Measurements from ENCODE around the gene KRTAP12-1. TPM values are rescaled to one million over a fixed set of nuclear protein-coding genes. Genes with fewer than 3 reads are reported as not detected.

KRTAP12-1 gene
- total and polyA plus RNA-seq, 2 experiments from 2014 or later, result not detected

DNA sequence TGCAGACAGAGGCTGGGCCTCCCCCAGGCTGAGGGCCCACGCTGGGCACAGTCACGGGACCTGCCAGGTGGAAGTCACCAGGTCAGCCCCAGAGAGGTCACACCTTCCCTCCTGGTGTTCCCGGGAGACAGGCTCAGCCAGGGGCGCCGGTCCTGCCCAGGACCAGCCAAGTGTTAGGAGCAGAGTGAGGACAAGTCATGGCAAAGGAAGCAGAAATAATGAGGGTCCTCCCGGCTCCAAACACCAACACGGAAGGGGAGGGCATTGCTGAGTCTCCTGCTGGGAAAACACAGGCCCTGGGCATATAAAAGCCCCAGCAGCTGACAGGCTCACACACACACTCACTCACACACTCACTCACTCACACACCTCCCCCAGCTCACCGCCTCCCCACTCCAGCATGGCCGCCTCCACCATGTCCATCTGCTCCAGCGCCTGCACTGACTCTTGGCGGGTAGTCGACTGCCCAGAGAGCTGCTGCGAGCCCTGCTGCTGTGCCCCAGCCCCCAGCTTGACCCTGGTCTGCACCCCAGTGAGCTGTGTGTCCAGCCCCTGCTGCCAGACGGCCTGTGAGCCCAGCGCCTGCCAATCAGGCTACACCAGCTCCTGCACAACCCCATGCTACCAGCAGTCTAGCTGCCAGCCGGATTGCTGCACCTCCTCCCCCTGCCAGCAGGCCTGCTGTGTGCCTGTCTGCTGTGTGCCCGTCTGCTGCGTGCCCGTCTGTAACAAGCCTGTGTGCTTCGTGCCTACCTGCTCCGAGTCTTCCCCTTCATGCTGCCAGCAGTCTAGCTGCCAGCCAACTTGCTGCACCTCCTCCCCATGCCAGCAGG, 44.7 kb downstream of the KRTAP12-1 start, which contains the start of gene KRTAP10-10:
Gene KRTAP10-10 (plus strand): TSS at position 339 of the 833 bp plus-strand sequence. CDS start 62 bp downstream, at position 401.
- no peak for DNase-seq (ENCODE audit: low spot score)
- Histone ChIP-seq H3K4me2 (no peak within 1 kb of the TSS), H3K79me2 (no peaks in the 10 kb centered on the region), H3K9me2 (replicated peaks; ENCODE audit: insufficient read depth) (no peaks in the 10 kb centered on the region), H4K20me1 (ENCODE audit: insufficient read depth, poor library complexity, severe bottlenecking) (no peaks in the 10 kb centered on the region), H3K9me3 (ENCODE audit: low read depth) (no peaks in the 10 kb centered on the region), H3K36me3 (replicated peaks; ENCODE audit: insufficient read depth, low read depth) (no peaks in the 10 kb centered on the region), H3K4me1 (ENCODE audit: insufficient read depth) (no peaks in the 10 kb centered on the region), H3K27ac (no peak within 1 kb of the TSS), H3K27me3 (no peaks in the 10 kb centered on the region), H3K4me3 (no peak within 1 kb of the TSS), H2AFZ (no peak within 1 kb of the TSS)
- 83% methylated on average over 19 of the region's 21 CpGs for WGBS (ENCODE audit: low lambda C conversion rate, missing lambda C conversion rate)
- TF ChIP-seq EZH2 (IDR thresholded peaks at IDR 0.05; ENCODE audit: borderline replicate concordance) (no peak), EZH2phosphoT487 (IDR thresholded peaks at IDR 0.05; ENCODE audit: low read depth, severe bottlenecking, unreplicated experiment) (no peak)
- TF ChIP-seq, protein P1, sequence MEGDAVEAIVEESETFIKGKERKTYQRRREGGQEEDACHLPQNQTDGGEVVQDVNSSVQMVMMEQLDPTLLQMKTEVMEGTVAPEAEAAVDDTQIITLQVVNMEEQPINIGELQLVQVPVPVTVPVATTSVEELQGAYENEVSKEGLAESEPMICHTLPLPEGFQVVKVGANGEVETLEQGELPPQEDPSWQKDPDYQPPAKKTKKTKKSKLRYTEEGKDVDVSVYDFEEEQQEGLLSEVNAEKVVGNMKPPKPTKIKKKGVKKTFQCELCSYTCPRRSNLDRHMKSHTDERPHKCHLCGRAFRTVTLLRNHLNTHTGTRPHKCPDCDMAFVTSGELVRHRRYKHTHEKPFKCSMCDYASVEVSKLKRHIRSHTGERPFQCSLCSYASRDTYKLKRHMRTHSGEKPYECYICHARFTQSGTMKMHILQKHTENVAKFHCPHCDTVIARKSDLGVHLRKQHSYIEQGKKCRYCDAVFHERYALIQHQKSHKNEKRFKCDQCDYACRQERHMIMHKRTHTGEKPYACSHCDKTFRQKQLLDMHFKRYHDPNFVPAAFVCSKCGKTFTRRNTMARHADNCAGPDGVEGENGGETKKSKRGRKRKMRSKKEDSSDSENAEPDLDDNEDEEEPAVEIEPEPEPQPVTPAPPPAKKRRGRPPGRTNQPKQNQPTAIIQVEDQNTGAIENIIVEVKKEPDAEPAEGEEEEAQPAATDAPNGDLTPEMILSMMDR (IDR thresholded peaks at IDR 0.05; ENCODE audit: poor library complexity), result no peak

DNA sequence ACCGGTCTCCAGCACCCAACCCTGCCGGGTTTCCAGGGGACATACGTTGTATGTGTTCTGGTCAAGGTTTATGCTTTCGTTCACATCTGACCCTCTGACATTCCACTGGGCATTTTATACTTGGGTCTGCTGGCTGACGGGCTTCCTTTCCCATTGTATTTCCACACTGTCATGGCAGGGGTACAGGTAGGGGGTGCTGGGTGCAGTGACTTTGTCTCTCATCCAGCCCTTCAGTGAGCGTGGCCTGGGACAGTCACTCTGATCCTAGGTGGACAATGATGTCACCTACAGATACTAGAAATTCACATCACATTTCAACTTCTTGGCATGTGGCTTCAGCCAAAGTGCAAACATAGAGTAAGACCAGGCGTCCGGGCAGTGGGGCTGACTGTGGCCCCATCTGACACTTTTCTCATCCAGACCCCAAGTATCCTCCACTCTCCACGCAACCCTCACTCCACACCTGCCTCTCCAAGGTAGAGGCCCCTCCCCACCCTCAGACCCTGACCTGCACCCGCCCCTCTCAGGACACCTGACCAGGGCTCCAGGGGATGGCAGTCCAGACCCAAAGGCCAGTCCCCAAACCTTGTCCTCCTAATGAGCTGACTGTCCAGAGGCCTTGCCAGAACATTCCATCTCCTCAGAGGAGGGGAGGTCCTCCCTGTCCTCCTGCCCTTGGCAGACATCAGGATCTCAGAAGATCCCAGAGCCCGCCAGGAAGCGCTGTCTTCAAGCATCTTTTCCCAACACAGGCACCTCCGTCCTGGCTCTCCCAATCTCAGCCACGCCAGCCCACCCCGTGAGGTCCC, 45.5 kb downstream of the KRTAP12-1 start:
- H3K79me2 ChIP-seq, result no peaks in the 10 kb centered on the region

DNA sequence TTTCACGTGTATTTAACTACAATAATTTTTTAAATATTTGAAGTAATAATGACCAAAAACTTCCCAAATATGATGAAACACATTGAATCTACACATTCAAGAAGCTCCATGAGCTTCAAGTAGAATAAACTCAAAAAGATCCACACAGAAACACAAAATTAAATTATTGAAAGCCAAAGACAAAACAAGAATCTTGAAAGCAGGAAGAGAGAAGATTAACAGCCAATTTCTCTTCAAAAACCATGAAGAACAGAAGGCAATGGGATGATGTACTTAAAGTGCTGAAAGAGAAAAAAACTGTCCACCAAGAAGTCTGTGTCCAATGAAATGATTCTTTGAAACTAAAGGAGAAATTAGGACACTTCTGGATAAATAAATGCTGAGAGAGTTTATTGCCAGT, 49.9 kb downstream of the KRTAP12-1 start:
- Histone ChIP-seq H3K79me2 (no peaks in the 10 kb centered on the region), H3K9me2 (replicated peaks; ENCODE audit: insufficient read depth) (no peaks in the 10 kb centered on the region), H3K27me3 (no peaks in the 10 kb centered on the region), H3K4me2 (no peak overlapping the region), H3K4me1 (ENCODE audit: insufficient read depth) (no peaks in the 10 kb centered on the region), H3K4me3 (no peak overlapping the region), H4K20me1 (ENCODE audit: insufficient read depth, poor library complexity, severe bottlenecking) (no peaks in the 10 kb centered on the region), H3K27ac (no peak overlapping the region), H3K36me3 (replicated peaks; ENCODE audit: insufficient read depth, low read depth) (no peaks in the 10 kb centered on the region), H2AFZ (no peak overlapping the region), H3K9me3 (ENCODE audit: low read depth) (no peaks in the 10 kb centered on the region)
- WGBS (ENCODE audit: low lambda C conversion rate, missing lambda C conversion rate), result 93% methylated on average over 1 of the region's 1 CpG
- no peak for DNase-seq (ENCODE audit: low spot score)
- TF ChIP-seq, protein P1 (IDR thresholded peaks at IDR 0.05; ENCODE audit: poor library complexity), result no peak
- TF ChIP-seq EZH2 (IDR thresholded peaks at IDR 0.05; ENCODE audit: borderline replicate concordance) (no peak), EZH2phosphoT487 (IDR thresholded peaks at IDR 0.05; ENCODE audit: low read depth, severe bottlenecking, unreplicated experiment) (no peak)

More for the DNA sequence above, 45.5 kb downstream of the KRTAP12-1 start:
- WGBS (ENCODE audit: low lambda C conversion rate, missing lambda C conversion rate), result 90% methylated on average over 15 of the region's 15 CpGs
- DNase-seq (ENCODE audit: low spot score), result no peak
- Histone ChIP-seq H3K4me3 (no peak overlapping the region), H2AFZ (no peak overlapping the region), H3K4me2 (no peak overlapping the region), H3K4me1 (ENCODE audit: insufficient read depth) (no peaks in the 10 kb centered on the region), H3K36me3 (replicated peaks; ENCODE audit: insufficient read depth, low read depth) (no peaks in the 10 kb centered on the region), H3K27me3 (no peaks in the 10 kb centered on the region), H3K9me2 (replicated peaks; ENCODE audit: insufficient read depth) (no peaks in the 10 kb centered on the region), H4K20me1 (ENCODE audit: insufficient read depth, poor library complexity, severe bottlenecking) (no peaks in the 10 kb centered on the region), H3K27ac (no peak overlapping the region), H3K9me3 (ENCODE audit: low read depth) (no peaks in the 10 kb centered on the region)
- no peak for TF ChIP-seq EZH2phosphoT487 (IDR thresholded peaks at IDR 0.05; ENCODE audit: low read depth, severe bottlenecking, unreplicated experiment)
- TF ChIP-seq, protein P1 (IDR thresholded peaks at IDR 0.05; ENCODE audit: poor library complexity), result no peak
- no peak for TF ChIP-seq EZH2 (IDR thresholded peaks at IDR 0.05; ENCODE audit: borderline replicate concordance)

Small RNA genes within 50 kb of the gene (small RNA-seq; reads per million reads assigned to genes)
- not detected for gene KRTAP12-6P

Other genes starting within 250 kb of the KRTAP12-1 start
- gene LRRC3, start 226.7 kb downstream of the KRTAP12-1 start, total RNA-seq, result 7.3 and 7.8 TPM in 2 replicates
- gene LRRC3, start 226.7 kb downstream of the KRTAP12-1 start, polyA plus RNA-seq, result 5.6 and 7.2 TPM in 2 replicates
- not detected in 2 replicates for gene KRTAP10-1, start 142.0 kb downstream of the KRTAP12-1 start, total RNA-seq
- not detected in 2 replicates for gene KRTAP10-1, start 142.0 kb downstream of the KRTAP12-1 start, polyA plus RNA-seq
- gene KRTAP10-2, start 130.7 kb downstream of the KRTAP12-1 start, total RNA-seq, result not detected in 2 replicates
- not detected in 2 replicates for gene KRTAP10-2, start 130.7 kb downstream of the KRTAP12-1 start, polyA plus RNA-seq
- not detected in 2 replicates for gene KRTAP10-3, start 123.4 kb downstream of the KRTAP12-1 start, total RNA-seq
- gene KRTAP10-3, start 123.4 kb downstream of the KRTAP12-1 start, polyA plus RNA-seq, result not detected in 2 replicates
- not detected in 2 replicates for gene KRTAP10-4, start 108.4 kb downstream of the KRTAP12-1 start, total RNA-seq
- not detected in 2 replicates for gene KRTAP10-4, start 108.4 kb downstream of the KRTAP12-1 start, polyA plus RNA-seq
- not detected in 2 replicates for gene KRTAP10-5, start 101.6 kb downstream of the KRTAP12-1 start, total RNA-seq
- gene KRTAP10-5, start 101.6 kb downstream of the KRTAP12-1 start, polyA plus RNA-seq, result not detected in 2 replicates
- not detected in 2 replicates for gene KRTAP10-6, start 89.7 kb downstream of the KRTAP12-1 start, total RNA-seq
- not detected in 2 replicates for gene KRTAP10-6, start 89.7 kb downstream of the KRTAP12-1 start, polyA plus RNA-seq
- gene KRTAP10-7, start 81.6 kb downstream of the KRTAP12-1 start, total RNA-seq, result not detected in 2 replicates
- gene KRTAP10-7, start 81.6 kb downstream of the KRTAP12-1 start, polyA plus RNA-seq, result not detected in 2 replicates
- not detected in 2 replicates for gene KRTAP10-8, start 70.1 kb downstream of the KRTAP12-1 start, total RNA-seq
- gene KRTAP10-8, start 70.1 kb downstream of the KRTAP12-1 start, polyA plus RNA-seq, result not detected in 2 replicates
- not detected in 2 replicates for gene KRTAP10-9, start 55.1 kb downstream of the KRTAP12-1 start, total RNA-seq
- not detected in 2 replicates for gene KRTAP10-9, start 55.1 kb downstream of the KRTAP12-1 start, polyA plus RNA-seq
- not detected in 2 replicates for gene KRTAP10-10, start 44.8 kb downstream of the KRTAP12-1 start, total RNA-seq
- not detected in 2 replicates for gene KRTAP10-10, start 44.8 kb downstream of the KRTAP12-1 start, polyA plus RNA-seq
- gene KRTAP10-11, start 35.7 kb downstream of the KRTAP12-1 start, total RNA-seq, result not detected in 2 replicates
- not detected in 2 replicates for gene KRTAP10-11, start 35.7 kb downstream of the KRTAP12-1 start, polyA plus RNA-seq
- not detected in 2 replicates for gene KRTAP12-4, start 27.5 kb downstream of the KRTAP12-1 start, total RNA-seq
- not detected in 2 replicates for gene KRTAP12-4, start 27.5 kb downstream of the KRTAP12-1 start, polyA plus RNA-seq
- gene KRTAP12-3, start 24.2 kb downstream of the KRTAP12-1 start, total RNA-seq, result not detected in 2 replicates
- not detected in 2 replicates for gene KRTAP12-3, start 24.2 kb downstream of the KRTAP12-1 start, polyA plus RNA-seq
- not detected in 2 replicates for gene KRTAP12-2, start 15.2 kb downstream of the KRTAP12-1 start, total RNA-seq
- not detected in 2 replicates for gene KRTAP12-2, start 15.2 kb downstream of the KRTAP12-1 start, polyA plus RNA-seq
- not detected in 2 replicates for gene KRTAP10-12, start 15.0 kb upstream of the KRTAP12-1 start, total RNA-seq
- gene KRTAP10-12, start 15.0 kb upstream of the KRTAP12-1 start, polyA plus RNA-seq, result not detected in 2 replicates
- gene TSPEAR, start 29.4 kb upstream of the KRTAP12-1 start, total RNA-seq, result 0.16 TPM in 1 of 2 replicates, not detected in the other
- 0.35 and 0.66 TPM in 2 replicates for gene TSPEAR, start 29.4 kb upstream of the KRTAP12-1 start, polyA plus RNA-seq
- gene UBE2G2, start 119.7 kb upstream of the KRTAP12-1 start, total RNA-seq, result 45.8 and 61.6 TPM in 2 replicates
- gene UBE2G2, start 119.7 kb upstream of the KRTAP12-1 start, polyA plus RNA-seq, result 50.4 and 55.2 TPM in 2 replicates
- 68.5 and 77.2 TPM in 2 replicates for gene SUMO3, start 135.9 kb upstream of the KRTAP12-1 start, total RNA-seq
- 97.0 and 107 TPM in 2 replicates for gene SUMO3, start 135.9 kb upstream of the KRTAP12-1 start, polyA plus RNA-seq
- gene PTTG1IP, start 191.5 kb upstream of the KRTAP12-1 start, total RNA-seq, result 344 and 348 TPM in 2 replicates
- 315 and 362 TPM in 2 replicates for gene PTTG1IP, start 191.5 kb upstream of the KRTAP12-1 start, polyA plus RNA-seq
- gene ITGB2, start 238.7 kb upstream of the KRTAP12-1 start, total RNA-seq, result 1.6 and 3.8 TPM in 2 replicates
- gene ITGB2, start 238.7 kb upstream of the KRTAP12-1 start, polyA plus RNA-seq, result 3.8 and 4.2 TPM in 2 replicates